NCI-H1048 (cell line): Measurements from ENCODE around the gene MT3.

Experiments used
- DNase-seq: peaks from one replicate; lab custom pipeline; 2025; lab: John Stamatoyannopoulos, UW

Gene MT3

GRCh38 chr16:56589141-56590039 lies at the start of gene MT3:
Gene MT3 (plus strand): TSS chr16:56589528. CDS start chr16:56589591, 63 bp downstream.
- no peak for DNase-seq

GRCh38 chr16:56539656-56540055 lies 49.7 kb upstream of the MT3 start:
- no peak for DNase-seq

GRCh38 chr16:56542039-56542438 lies 47.3 kb upstream of the MT3 start:
- no peak for DNase-seq

DNA sequence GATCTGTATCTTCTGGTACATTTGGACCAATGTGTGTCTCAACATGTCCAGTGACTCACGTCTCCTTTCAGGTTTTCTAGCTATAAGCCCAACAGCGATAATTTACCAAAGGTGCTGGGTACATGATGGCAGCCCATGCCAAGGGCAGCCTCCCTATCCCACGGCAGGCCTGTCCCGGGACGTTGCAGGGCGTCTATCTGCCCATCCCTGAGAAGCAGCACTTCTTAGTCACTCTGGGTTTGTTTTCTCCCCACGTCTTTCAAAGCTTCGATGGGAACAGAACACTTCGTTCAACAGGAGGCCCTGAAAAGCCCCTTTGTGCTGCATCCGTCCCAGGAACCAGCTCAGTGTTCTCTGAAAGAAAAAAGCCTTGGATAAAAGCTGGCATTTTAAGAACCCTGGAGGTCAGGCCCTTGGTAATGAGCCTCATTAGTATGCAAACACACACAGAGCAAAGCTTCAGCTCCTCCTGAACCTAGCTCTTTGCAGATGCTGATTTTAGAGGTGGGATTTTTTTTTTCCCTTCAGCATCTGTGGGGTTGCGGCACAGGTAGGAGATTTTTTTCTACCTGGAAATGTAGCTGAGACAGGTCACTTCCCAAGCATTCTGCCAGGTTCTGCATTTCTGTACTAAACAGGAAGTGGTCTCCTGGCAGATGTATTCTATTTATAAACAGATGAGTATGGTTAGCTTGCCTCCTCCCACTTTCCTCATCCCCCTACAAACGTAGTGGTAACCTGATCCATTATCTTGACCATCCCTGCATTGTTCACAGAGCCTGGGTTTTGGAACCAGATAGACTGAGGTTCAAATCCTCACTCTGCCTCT lies 42.0 kb upstream of the MT3 start:
- DNase-seq, result no peak

DNA sequence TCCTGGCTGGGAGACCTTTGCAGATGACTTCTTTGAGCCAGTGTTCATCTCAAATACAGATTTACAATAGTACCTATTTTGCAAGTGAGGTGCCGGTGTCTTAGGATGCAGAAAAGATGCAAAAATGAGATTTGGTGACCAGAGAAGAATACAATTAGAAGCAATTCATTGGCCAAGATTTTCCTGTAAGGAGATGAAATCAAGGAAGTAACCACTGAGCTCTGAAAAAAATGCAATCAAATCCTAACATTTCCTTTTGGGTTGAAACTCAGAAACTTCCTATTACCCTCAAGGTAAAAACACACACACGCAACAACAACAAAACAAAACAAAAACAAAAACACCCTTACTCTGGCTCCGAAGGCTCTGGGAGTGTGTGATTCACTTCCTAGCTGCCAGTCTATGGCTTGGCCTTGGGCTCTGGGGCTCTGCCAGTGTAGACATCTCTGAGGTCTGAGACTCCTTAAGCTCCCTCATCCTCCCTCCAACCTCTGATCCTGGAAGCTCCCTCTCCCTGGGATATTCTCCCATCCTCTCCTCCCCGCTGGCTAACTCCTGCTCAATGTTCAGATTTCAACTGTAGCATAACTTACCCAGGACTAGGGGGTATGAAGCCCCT lies 41.3 kb upstream of the MT3 start:
- DNase-seq, result no peak

GRCh38 chr16:56549161-56549560 lies 40.2 kb upstream of the MT3 start:
- DNase-seq, result no peak

DNA sequence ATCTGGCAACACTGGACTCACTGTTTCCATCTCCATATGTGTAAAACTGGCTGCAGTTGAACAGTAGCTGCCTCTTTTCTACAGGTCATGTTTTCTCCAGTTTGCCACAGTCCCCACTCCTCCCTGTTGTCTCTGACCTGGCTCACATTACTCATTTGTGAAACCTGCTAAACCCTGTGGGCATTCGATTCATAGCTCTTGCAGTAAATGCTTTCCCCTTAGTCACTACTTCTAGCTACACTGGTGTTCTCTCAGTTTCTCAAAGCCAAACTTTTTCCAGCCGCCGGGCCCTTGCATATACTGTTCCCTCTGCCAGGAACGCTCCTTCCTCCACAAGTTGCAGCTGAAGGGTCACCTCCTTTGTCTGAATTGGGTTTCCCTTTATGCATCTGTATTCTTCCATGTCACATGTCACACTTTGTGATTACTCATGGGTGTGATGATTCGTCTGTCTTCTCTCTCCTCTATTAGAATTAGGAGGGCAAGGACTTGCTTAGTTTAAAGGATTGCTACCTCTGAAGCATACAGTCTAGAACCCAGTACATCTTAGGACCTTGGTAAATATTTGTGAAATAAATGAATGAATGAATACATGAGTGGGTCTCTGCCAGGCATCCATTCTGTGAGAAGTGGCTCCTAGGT lies 39.5 kb upstream of the MT3 start:
- DNase-seq, result no peak

GRCh38 chr16:56551796-56552738 lies 37.3 kb upstream of the MT3 start:
- DNase-seq, result no peak

DNA sequence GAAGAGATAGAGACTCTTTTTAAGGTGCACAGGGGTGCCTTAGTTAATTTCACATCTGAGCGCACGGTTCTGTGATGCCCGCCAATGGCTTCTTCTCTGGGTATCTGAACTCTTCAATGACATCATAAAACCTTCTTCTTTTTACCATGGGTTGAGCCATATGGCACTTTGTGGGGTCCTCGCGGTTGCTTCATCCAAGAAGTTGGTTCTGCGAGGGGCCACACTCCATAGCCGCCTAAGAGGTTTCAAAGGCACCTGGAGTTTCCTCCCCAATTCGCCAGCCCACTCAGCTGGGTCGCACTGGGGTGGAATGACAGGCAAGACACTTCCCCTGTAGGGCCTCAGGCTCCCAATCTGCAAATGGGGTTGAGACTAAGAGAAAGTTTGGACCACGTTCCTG lies 34.9 kb upstream of the MT3 start:
- no peak for DNase-seq

- no peak for DNase-seq
These were observed 31.1 kb upstream of the MT3 start for GRCh38 chr16:56558024-56558747.

DNA sequence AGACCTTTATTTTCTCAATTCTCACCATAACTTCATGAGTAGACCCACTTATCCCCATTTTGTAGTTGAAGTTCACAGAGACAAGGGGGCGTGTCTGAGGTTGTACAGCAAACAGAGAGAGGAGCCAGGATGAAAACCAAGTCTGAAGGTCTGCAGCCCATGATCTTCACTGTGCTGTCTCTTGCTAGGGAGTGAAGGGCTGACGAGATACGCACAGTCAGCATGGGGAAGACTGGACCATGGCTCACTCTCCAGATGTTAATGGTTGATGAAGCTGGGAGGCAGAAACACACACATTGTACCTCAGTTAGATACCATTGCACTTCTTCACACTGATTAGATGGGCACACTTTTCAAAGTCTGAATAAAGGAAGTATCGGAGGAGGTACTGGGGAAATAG lies 30.2 kb upstream of the MT3 start:
- no peak for DNase-seq

- no peak for DNase-seq
These were observed 28.9 kb upstream of the MT3 start for GRCh38 chr16:56560447-56560846.

GRCh38 chr16:56561126-56561525 lies 28.2 kb upstream of the MT3 start:
- DNase-seq, result no peak

GRCh38 chr16:56564793-56565477 lies 24.4 kb upstream of the MT3 start, which contains the start of gene MT4:
Gene MT4 (plus strand): TSS chr16:56565073. CDS start chr16:56565129, 56 bp downstream.
- no peak for DNase-seq

DNA sequence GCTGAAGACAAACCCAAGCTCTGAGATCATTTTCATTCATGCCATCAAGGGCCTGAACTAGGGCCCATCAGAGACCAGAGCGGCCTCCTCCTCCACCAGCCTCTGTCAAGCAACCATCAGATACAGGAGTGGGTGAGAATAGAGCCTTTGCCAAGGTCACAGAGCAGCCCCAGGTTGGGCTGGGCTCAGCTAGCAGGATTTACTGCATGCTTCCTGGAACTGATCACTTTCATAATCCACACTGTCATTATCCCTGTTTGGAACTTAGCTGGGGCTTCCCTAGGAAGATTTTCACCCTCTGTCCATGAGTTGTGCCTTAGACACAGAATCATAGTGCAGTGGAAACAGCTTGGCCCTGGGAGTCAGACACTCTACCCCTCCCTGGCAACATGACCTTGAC lies 19.4 kb upstream of the MT3 start:
- DNase-seq, result no peak

GRCh38 chr16:56571525-56571924 lies 17.8 kb upstream of the MT3 start:
- DNase-seq, result no peak

- DNase-seq, result no peak
These were observed 14.7 kb upstream of the MT3 start for GRCh38 chr16:56574625-56575024.

DNA sequence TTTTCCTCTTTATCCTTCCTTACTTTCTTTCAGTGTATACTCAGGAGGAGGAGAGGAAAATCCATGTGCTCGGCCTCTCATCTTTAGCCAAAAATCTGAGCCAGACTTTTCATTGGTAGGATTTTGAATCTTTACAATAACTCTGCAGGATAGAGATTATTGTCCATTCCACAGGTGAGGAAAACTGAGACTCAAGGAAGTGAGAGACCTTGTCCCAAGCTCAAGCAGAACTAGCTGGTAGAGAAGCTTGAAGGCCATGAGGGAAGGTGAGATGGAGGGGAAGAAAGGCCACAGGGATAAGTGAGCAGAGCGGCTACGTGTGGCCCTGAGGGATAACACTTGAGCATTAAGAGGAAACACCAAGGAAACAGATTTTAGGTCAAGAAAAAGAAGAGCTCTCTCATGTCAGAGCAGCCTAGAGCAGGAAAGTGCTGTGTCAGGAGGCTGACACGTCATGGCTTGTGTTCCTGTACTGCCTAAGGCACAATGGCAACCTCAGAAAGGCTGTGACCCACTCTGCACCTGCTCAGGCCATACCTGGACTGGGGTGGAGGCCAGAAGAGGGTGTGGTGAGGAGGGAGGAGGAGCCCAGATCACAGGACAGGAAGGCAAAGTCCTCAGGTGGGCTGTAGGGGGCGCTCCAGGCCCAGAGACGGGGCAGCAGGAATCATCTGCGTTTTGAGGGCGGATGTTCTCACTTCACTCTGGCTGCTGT lies 12.6 kb upstream of the MT3 start:
- no peak for DNase-seq

- no peak for DNase-seq
These were observed 12.1 kb upstream of the MT3 start for GRCh38 chr16:56577300-56577625.
